Measurements from ENCODE around the gene PMEL.
"Not testable (repeated sequence)": the region's sequence is repeated elsewhere in the genome, so short reads cannot be mapped to it uniquely, and the experiment has no call there.

PMEL gene

DNA sequence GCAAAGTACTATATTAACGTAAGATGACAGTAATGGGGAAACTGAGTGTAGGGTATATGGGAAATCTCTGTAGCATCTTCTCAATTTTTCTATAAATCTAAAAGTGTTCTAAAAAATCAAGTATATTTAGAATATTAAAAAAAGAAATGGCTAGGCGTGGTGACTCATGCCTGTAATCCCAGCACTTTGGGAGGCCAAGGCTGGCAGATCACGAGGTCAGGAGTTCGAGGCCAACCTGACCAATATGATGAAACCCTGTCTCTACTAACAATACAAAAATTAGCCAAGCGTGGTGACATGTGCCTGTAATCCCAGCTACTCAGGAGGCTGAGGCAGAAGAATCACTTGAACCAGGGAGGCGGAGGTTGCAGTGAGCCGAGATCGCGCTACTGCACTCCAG lies 42.2 kb downstream of the PMEL start:
- not testable (repeated sequence) for DNase-seq (ENCODE audit: low read depth in 2 of 2)

DNA sequence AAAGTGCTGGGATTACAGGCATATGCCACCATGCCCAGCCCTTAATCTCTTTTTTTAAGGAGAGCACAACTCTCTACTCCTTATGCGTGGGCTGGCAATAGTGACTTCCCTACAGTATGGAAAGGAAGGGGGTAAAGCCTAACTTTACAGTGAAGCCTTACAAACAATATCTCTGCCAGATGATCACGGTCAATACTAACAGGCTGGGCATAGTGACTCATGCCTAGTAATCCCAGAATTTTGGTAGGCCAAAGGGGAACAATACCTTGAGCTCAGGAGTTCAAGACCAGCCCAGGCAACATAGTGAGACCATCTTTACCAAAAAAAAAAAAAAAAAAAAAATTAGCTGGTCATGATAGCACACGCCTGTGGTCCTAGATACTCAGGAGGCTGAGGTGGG lies 43.7 kb downstream of the PMEL start:
- no peak for DNase-seq (ENCODE audit: low read depth in 2 of 2)

DNA sequence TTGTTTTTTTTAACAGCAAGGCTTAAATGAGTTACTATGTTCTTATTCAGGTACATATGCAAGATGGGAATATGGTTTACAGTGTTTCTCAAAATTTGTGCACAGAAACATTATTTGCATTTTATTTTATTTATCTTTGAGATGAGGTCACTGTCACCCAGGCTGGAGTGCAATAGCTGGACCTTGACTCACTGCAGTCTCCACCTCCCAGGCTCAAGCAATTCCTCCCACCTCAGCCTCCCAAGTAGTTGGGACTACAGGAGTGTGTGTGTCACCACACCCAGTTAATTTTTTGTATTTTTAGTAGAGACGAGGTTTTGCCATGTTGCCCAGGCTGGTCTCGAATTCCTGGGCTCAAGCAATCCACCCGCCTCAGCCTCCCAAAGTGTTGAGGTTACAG lies 46.8 kb downstream of the PMEL start:
- not testable (repeated sequence) for DNase-seq (ENCODE audit: low read depth in 2 of 2)

DNA sequence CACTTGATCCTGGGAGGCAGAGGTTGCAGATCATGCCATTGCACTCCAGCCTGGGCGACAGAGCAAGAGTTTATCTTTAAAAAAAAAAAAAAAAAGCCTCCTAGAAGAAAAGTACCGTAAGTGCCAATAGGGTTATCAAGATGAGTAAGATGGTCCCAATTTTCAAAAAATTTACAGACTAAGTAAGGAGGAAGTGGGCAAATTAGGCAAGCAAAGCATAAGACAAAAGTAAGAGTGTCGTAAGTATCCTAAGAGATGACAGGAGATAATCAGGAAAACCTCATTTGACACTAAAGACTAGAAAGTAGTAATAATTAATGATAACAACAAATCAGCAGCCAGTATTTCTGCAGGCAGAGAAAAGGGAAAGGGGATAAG lies 50.4 kb downstream of the PMEL start:
- DNase-seq (ENCODE audit: low read depth in 2 of 2), result no peak

DNA sequence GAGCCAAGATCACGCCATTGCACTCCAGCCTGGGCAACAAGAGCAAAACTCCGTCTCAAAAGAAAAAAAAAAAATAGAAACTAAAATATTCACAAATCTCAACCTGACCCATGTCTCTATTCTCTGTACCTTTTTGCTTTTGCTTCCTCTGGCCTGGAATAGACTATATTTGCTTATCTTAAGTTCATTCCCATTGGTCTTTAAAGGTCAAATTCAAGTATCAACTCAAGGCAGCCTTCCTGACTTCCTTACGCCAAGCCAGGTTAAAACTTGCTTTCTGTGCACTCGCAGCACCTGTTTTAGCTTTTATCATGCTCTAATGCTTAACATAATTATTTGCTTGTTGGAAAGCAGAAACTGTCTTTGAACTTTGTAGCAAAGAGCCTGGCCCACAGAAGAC lies 52.9 kb downstream of the PMEL start:
- DNase-seq (ENCODE audit: low read depth in 2 of 2), result no peak

DNA sequence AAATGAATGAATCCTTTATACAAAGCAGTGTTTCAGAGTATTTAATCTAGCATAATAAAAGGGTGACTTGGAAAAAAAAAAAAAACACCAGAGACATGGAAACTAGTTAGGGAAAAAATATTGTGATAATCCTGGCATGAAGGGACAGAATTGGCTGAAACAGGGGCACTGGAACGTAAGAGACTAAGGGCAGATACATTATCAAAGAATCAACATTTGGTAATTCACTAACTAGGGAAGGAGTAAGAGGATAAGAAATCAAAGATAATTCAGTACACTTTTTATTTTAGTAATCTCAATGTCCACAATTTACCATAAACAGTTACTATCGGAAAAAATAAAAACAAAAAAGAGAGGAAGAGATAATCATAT lies 56.3 kb downstream of the PMEL start:
- DNase-seq (ENCODE audit: low read depth in 2 of 2), result no peak

DNA sequence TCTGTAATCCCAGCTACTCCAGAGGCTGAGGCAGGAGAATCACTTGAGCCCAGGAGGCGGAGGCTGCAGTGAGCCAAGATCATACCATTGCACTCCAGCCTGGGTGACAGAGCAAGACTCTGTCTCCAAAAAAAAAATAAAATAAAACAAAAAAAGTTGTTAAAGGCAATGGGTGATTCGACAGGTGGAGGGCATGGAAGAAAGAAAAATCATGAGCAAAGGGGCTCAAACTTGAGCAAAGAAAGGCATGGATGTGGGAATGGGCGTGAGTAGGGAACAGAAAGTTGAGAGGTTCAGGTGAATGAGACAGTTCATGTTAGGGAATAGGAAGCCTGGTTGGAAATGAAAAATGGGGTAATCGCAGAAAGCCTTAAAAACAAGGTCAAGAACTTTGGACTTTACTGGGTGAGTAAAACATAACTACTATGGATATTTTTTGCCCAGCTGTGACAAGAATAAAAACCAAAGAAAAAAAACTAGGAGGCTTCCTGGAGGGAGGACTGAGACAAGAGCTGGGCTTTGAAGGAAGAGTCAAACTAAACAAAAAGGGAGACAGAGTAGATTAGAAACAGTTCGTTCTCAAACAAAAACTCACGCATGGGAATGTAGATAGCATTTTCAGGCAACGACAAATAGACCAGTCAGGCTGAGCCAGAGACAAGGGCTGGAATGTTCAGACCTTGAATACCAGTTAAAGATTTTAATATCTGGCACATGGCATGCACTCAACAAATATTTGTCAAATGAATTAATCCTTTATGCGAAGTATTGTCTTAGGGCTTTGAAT lies 56.9 kb downstream of the PMEL start:
- DNase-seq (ENCODE audit: low read depth in 2 of 2), result no peak

DNA sequence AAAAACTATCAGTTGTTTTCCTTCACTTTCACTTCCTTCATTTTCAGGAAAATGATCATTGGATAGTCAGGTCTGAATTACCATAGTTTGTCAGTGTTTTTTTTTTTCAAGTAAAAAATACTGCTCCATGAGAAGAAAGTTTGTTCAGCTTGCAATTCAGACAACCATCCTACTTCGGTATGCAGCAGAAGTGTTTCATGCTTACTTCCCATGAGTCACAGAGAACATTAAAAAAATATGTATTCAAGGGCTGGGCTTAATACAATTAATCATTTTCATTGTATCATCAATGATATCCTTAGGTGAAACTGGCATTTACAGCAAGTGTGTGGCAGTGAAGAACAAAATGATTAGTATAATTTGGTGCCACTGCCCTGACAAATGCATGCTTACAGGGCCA lies 59.8 kb downstream of the PMEL start:
- no peak for DNase-seq (ENCODE audit: low read depth in 2 of 2)
